Stimulated activated CD8-positive, alpha-beta memory T cell treated with anti-CD3 and anti-CD28 coated beads, Interleukin-15, amount 100 ng/mL, for 1 hour (primary cell): ENCODE measurements around the gene MYO15A.

ENCODE experiments used
- DNase-seq: peaks from one replicate; pipeline ENCODE4 v3.0.0-alpha.2; 2020; ENCODE audit warnings: low read depth

The MYO15A gene

DNA sequence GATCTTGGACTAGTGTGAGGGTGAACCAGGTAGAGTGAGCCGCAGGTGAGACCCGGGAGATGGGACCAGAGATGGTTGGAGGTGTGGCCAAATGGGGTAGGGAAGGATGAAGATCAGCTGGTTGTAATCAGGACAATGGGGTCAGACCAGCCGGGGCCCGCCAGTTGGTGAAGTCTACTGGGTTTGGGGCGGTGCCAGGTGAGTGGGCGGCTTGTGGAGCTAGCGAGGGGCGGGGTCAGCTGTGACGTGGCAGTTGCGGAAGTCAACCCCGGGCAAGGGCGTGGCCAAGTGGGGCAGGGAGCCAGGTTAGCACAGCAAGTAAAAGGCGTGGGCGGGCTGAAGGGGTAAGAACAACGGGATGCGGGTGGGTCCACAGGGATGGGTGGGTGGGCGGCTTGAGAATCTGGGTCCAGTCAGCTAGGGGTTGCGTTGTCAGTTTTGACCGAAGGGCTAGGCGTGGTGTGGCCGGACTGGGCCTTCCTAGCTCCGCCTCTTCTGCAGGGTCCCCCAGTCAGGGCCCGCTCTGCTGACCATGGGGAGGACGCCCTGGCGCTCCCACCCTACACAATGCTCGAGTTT is 49.6 kb downstream of the MYO15A start:
- DNase-seq: peak; percentile 92

DNA sequence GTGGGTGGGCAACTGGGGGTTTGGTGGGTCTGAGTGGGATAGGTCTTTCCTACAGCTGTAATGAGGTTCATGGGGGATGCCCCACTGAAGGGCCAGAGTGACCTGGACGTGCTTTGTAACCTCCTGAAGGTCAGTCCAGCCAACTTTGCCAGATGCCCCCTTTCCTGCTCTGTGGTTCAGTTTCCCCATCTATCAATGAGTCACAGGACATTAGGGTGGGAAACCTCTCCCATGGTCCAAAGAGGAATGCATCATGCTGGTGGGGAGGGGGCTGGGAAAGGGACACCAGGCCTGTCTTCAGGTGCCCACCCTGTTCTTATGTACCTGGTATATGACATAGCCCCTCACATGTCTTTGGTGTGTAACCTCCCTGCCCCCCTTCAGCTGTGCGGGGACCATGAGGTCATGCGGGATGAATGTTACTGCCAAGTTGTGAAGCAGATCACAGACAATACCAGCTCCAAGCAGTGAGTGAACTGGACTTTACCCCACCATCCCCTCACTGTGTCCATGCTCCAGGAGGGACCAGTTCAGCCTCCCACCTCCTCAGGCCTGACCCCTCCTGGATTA is 51.1 kb downstream of the MYO15A start:
- DNase-seq: no peak

DNA sequence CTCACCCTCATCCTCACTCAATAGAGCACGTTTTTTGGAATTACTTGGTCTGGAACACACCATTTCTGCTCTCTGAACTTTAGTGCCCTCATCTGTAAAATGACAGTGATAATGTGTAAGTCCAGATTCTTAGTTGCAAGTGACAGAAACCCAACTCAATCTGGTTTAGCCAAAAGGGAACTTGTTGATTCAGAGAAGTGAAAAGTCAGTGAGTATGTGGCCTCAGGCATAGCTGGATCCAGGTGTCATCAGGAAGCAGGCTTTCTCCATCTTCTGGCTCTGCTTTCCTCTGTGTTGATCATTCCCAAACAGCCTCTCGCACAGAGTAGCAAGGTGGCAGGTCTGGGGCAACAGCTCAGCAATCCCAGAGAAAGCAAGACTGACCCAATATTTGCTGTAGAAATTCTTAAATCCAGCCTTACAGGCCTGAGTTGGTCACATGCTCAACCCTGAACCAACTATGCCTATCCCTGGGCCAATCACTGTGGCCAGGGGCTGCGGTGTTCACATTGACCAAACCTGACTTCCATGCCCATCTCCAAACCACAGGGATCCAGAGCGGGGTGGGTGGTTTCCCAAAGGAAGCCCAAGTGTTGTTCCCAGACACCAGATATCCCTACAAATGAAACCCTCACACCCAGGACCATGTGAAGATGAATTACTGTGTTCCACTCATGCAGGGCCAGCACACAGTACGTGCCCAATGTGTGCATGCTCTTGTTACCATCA is 51.7 kb downstream of the MYO15A start:
- DNase-seq: no peak

DNA sequence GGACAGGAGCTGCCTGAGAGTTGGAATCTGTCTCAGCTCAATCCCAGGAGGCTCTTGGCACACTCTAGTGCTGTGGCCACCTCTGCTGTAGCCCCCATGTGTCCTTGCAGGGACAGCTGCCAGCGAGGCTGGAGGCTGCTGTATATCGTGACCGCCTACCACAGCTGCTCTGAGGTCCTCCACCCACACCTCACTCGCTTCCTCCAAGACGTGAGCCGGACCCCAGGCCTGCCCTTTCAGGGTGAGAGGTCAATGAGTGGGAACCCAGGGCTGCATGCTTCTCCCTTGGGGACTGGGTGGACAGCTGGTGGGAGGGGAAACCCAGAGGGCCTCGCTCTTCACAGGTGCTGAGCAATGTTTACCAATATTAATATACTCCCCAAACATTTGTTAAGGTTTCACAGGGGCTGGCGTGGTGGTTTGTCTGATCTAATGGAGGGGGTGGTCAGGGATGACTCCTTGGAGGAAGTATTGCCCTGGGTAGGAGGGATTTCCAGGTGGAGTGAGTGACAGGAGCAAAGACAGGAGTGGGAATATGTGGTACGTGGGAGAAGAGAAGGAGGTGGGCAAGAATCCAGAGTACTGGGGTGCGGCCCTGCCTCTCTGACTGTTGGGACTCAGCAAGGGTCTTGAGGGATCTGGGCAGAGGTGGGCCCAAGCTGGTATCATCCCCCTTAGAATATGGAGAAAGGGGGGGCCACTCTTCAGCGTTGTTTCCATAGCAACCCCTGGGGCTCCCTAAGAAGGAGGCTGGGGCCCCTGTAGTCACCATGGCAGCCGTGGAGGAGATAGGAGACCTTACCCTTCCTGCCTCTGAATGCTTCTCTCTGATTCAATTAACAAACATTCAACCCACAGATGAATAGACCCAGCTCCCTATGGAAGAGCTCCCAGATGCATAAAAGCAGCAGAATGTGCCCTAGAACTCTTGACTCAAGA is 52.9 kb downstream of the MYO15A start:
- DNase-seq: no peak

DNA sequence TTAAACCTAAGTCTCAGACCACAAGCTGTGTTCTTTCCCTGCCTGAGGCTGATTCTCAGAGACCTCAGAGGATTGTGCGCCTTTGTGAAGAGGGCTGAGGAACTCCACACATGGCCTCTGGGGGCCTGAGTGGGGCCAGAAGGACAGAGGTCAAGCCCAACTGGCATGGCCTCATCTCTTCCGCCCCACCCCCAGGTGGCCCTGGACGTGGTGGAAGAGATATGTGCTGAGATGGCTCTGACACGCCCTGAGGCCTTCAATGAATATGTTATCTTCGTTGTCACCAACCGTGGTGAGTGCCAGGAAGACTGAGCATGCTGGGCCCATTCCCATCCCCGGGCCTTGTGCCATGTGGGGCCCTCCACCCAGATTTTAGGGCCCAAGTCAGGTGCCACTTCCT is 55.0 kb downstream of the MYO15A start:
- DNase-seq: no peak

DNA sequence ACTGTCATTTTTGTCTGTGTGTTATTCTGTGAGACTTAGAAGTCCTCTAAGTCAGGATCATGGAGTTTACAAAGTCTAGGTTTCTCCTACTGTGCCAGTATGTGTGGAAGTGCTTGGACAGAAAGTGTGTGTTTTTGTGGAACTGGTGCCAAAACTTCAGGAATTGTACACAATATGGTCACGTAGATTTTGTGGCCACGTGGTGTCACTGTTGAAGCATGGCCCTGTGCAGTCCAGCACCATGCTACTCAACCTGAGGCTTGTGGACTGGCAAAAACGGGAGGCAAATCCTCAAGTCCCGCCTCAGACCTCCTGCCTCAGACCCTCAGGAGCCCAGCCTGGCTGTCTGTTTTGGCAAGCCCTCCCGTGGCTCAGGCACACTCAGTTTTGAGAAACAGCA is 58.3 kb downstream of the MYO15A start:
- DNase-seq: no peak

DNA sequence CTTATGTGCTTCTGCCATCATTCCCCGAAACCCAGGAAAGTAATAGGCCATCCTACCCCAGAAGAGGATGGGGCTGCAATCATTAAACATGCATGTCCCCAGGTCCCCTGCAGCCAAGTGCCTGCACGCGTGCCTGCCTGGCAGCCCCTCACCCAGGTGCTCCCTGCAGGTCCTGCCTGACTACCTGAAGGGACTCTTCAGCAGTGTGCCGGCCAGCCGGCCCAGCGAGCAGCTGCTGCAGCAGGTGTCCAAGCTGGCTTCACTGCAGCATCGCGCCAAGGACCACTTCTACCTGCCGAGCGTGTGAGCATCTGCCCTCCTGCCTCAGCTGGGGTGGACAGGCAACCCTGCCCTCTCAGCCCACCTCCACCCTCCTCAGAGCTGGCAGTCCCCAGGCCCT is 58.9 kb downstream of the MYO15A start:
- DNase-seq: no peak

DNA sequence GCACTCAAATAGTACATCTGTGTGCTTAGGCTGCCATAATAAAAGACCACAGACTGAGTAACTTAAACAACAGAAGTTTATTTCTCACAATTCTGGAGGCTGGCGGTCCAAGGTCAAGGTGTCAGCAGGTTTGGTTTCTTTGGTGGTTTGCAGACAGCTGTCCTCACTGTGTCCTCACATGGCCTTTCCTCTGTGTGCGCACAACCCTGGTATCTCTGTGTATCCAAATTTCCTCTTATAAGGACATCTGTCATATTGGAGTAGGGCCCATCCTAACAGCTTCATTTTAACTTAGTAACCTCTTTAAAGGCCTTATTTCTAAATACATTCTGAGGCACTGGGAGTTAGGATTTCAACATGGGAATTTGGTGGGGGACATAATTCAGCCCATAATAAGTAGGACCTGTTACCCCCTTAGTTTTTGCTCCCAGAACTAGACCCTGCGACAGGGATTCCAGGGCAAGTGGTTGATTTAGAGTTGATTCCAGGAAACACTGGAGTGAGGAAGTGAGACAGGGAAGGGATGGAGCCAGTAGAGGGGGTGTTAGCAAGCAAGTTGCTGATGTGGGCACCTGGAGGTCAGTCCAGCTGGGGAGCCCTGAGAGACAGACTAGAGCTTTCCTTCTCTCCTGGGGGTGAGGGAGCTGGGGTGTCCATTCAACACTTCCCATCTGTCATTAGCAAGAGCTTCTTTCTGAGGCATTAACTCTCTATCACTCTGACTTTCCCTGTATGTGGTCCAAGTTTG is 64.1 kb downstream of the MYO15A start:
- no peak for DNase-seq

DNA sequence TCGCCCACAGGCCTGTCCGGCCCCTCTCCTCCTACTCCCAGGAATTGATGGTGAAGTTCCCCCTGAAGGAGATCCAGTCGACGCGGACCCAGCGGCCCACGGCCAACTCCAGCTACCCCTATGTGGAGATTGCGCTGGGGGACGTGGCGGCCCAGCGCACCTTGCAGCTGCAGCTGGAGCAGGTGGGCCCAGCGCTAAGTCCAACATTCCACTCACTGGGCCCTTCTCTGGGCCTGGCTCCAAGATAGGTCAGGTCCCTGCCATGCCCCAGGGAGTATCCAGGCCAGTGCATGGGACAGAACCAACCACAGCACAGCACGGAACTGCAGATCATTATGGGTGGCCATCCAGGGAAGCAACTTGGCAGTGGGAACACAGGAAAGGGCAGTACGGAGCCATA is 65.2 kb downstream of the MYO15A start:
- DNase-seq: no peak

DNA sequence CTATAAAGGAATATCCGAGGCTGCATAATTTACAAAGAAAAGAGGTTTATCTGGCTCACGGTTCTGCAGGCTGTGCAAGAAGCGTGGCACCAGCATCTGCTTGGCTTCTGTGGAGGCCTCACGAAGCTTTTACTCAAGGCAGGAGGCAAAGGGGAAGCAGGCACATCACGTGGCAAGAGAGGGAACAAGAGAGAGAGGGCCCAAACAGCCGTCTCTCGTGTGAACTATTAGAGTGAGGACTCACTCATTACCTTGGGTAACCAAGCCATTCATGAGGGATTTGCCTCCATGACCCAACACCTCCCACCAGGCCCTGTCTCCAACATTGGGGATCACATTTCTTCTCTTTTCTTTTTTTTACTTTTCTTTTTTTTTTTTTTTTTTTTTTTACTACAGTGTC is 67.6 kb downstream of the MYO15A start:
- DNase-seq: no peak

DNA sequence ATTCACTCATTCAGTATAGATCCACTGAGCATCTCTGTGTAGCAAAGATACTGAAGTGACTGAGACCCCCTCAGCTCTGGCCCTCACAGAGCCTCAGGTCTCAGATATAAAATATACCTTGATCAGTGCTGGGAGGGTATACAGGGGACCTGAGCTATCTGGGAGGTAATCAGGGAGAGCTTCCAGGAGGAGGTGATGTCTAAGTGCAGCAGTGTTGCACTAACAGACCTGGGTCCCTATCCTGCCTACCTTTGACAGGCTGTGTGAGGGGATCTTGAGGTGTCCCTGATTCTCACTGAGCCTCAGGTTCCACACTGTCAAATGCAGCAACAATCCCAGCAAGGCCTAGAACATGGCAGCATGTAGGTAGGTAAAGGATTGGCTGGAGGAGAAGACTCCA is 68.6 kb downstream of the MYO15A start:
- DNase-seq: no peak

DNA sequence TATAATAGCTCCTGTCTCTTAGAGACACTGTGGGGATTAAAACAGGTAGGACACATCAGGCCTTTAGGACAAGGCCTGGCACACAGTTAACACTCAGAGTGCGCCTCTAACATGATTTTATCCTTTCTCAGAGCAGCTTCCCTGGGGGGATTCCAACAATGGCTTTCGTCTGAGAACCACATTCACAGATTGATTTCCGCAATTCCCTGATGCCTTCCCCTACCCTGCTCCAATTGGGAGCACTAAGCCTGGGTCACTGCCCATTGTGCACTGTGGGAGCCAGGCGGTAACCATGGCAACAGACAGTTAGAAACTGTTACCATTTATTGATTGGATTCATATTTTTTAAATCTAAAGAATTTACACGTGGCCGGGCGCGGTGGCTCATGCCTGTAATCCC is 69.2 kb downstream of the MYO15A start:
- no peak for DNase-seq

DNA sequence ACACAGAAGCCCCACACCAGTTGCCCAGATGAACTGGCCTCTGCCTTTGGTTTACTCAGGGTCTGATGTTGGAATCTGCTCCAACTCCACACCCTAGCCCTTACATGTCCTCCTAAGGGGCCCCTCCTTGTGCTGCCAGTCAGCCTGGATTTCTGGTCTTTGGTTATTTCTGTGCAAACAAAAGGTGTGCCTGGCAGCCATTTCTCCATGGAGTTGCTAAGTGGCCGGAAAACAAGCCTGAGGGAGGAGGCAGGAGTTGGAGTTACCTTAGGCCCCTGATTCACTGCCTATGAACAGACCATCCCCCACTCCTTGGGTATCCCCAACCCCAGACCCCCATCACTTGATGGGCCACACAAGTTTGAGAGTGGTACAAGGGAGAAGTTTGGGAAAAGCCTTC is 70.6 kb downstream of the MYO15A start:
- no peak for DNase-seq

DNA sequence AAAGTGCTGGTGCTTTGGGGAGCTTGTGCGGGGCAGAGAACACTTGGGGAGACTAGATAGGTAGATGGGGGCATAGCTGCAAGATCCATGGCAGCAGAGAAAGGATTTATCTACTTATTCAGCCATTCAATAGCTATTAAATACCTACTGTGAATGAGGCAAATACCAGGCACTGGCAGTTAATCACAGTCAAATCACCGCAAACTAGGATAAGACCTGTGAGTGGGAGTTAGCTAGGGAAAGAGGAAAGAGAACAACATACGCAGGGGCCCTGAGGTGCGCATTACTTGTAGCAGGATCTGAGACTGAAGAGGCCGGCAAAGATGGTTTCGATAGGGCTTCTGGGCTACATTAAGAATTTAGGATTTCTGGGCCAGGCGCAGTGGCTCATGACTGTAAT is 71.2 kb downstream of the MYO15A start:
- DNase-seq: no peak

DNA sequence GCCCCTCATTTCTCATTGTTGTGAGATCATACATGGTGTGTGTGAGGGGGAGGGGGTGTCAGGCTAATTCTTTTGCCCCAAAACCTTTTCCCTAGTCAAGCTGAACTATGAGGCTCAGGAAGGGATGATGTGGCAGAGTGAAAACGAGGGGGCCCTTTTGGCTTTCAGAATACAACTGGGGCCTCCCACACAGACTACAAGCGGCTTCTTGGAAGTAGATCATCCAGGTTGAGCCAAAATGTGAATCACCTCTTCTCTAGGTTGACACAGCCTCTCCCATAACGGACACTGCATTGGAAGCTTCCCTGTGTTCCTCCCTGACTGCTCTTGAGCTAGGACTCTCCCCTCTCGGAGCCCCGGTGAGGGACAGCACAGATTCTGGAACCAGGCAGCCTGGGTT is 72.8 kb downstream of the MYO15A start:
- no peak for DNase-seq

DNA sequence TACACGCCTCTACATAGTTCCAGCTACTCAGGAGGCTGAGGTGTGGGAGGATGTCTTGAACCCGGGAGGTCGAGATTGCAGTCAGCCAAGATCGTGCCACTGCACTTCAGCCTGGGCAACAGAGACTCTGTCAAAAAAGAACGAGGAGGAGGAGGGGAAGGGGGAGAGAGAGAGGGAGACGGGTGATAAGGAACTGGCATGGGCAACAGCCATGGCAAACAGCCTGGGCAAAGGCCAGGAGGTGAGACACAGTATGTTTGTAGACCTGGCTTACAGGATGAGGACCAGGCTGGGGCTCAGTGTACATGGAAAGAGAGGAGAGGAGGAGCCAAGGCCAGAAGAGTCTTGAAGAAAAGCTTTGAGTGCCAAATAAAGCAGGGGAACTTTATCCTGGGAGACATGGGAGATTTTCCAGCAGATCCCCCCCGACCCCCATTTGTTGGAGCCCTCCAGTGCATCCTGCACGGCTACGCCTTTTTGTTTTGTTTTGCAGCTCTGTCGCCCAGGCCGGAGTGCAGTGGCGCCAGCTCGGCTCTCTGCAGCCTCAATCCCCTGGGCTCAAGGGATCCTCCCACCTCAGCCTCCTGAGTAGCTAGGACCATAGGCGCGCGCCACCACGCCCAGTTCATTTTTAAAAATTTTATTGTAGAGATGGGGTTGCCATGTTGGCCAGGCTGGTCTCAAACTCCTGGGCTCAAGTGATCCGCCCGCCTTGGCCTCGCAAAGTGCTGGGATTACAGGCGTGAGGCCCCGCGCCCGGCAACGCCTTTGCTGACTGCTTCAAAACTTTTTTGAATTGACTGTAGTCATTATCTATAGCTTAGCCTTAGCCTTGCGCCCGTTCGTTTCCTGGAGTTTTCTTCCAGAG is 73.8 kb downstream of the MYO15A start:
- DNase-seq: no peak

DNA sequence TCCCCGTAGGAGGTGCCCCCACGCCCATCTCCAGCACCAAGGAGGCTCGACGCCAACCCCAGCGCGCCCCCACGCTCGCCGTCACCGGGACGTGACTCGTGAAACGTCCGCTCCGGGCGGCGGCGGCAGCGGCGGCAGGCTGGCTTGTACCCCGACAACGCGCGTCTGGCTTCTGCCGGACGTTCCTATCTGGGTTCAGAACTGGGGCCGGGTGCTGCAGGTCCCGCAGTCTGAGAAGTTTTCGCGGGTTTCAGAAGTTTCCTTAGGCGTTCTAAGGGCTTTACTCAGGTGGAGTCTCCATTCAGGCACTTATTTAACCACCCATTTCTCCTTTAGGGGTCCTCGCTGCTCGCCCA is 74.4 kb downstream of the MYO15A start:
- peak; percentile 60 for DNase-seq

DNA sequence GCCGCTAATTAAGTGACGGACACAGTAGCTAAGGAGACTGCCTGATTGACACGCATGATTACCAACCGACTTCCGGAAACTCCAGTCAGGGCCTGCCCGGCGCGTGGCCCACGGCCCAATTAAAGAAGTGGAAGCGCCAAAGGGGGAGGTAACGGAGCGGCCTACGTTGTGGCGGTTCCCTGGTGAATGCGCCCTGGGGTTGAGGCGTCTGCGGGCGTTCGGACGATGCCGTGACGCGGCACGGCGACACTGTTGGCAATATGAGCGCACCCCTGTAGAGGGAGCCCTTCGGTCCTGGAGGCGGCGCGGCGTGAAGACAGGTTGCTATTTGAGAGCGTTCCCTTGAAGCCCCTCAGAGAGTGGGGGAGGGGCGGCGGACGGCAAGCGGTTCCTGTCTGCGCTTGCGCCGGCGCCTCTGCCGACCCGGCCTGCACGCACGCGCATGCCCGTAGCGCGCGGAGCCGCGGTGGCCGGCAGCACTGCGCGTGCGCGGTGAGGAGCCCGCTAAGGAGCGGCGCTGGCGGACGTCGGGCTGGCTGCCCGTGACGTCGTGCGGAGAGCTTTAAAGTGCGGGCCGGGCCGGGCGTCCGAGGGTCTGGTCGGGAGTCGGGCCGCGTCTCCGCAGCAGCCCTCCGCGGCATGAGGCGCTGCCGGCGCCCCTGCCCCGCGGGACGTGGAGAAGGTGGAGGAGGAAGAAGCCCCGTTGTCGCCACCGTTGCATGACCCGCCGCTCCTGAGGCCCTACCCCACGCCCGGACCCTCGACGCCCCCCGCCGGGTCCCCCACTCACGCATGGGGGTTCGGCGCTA is 75.0 kb downstream of the MYO15A start, which contains the start of gene ALKBH5:
Gene ALKBH5 (plus strand): TSS at position 495 of the 809 bp plus-strand sequence. CDS start 416 bp downstream, outside the sequence.
- peak; percentile 87 for DNase-seq

DNA sequence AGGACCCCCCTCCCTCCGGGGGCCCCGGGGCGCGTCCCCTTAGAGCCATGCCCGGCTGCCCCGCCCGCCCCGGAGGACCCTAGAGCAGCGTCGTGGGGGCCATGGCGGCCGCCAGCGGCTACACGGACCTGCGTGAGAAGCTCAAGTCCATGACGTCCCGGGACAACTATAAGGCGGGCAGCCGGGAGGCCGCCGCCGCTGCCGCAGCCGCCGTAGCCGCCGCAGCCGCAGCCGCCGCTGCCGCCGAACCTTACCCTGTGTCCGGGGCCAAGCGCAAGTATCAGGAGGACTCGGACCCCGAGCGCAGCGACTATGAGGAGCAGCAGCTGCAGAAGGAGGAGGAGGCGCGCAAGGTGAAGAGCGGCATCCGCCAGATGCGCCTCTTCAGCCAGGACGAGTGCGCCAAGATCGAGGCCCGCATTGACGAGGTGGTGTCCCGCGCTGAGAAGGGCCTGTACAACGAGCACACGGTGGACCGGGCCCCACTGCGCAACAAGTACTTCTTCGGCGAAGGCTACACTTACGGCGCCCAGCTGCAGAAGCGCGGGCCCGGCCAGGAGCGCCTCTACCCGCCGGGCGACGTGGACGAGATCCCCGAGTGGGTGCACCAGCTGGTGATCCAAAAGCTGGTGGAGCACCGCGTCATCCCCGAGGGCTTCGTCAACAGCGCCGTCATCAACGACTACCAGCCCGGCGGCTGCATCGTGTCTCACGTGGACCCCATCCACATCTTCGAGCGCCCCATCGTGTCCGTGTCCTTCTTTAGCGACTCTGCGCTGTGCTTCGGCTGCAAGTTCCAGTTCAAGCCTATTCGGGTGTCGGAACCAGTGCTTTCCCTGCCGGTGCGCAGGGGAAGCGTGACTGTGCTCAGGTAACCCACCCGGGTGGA is 75.8 kb downstream of the MYO15A start:
- peak; percentile 41 for DNase-seq
